Measurements from ENCODE around the gene FARS2.

- TF ChIP-seq EZH2 (IDR thresholded peaks at IDR 0.05; ENCODE audit: borderline replicate concordance, insufficient read depth, low read length, poor library complexity, severe bottlenecking) (no peak), CTCF (IDR thresholded peaks at IDR 0.05; ENCODE audit: poor library complexity, severe bottlenecking) (no peak)
Measured at GRCh38 chr6:5590187-5590586, 328.9 kb downstream of the FARS2 start.
